HG03159 (cell line): Measurements from ENCODE around the gene DGAT2.
A peak's percentile ranks its signal among the peaks of the same experiment; 100 is the strongest.

Source experiments
- ATAC-seq: cut with Tn5 transposase; IDR thresholded peaks from one replicate; pipeline ENCODE4 v1.9.1; 2021; ENCODE audit warnings: mild to moderate bottlenecking, moderate library complexity; ENCODE audit not compliant: unreplicated experiment

The DGAT2 gene

DNA sequence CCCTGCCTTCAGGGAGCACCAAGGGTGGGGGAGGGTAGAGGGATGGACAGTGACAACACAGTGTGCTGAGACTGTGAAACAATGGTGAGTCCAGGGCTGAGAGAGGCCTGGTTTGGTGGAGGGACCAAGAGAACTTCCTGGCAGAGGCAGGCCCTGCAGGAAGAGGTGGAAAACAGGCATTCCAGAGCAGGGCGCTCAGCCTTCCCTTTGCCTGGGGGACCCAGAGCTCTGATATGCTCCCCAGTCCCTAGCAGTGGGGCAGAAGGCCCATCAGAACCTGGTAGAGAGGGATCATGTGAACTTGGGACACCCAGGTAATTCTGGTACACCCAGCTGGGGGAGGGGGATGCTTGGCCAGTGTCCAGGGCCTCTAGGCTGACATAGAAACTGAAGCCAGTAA is 29.2 kb downstream of the DGAT2 start:
- no peak for ATAC-seq

DNA sequence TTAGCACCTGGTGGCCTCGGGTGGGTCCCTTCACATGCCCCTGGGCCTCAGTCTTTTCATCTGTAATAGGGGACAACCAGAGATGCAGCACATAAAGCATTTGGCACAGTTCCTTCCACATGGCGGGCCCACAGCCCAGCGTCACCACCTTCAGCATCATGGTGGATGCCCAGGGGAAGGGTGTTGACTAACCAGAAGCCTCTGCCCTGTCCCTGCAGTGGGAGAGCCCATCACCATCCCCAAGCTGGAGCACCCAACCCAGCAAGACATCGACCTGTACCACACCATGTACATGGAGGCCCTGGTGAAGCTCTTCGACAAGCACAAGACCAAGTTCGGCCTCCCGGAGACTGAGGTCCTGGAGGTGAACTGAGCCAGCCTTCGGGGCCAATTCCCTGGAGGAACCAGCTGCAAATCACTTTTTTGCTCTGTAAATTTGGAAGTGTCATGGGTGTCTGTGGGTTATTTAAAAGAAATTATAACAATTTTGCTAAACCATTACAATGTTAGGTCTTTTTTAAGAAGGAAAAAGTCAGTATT is 31.6 kb downstream of the DGAT2 start:
- no peak for ATAC-seq

DNA sequence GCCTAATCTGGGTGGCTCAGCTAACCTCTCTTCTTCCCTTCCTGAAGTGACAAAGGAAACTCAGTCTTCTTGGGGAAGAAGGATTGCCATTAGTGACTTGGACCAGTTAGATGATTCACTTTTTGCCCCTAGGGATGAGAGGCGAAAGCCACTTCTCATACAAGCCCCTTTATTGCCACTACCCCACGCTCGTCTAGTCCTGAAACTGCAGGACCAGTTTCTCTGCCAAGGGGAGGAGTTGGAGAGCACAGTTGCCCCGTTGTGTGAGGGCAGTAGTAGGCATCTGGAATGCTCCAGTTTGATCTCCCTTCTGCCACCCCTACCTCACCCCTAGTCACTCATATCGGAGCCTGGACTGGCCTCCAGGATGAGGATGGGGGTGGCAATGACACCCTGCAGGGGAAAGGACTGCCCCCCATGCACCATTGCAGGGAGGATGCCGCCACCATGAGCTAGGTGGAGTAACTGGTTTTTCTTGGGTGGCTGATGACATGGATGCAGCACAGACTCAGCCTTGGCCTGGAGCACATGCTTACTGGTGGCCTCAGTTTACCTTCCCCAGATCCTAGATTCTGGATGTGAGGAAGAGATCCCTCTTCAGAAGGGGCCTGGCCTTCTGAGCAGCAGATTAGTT is 32.3 kb downstream of the DGAT2 start:
- no peak for ATAC-seq

DNA sequence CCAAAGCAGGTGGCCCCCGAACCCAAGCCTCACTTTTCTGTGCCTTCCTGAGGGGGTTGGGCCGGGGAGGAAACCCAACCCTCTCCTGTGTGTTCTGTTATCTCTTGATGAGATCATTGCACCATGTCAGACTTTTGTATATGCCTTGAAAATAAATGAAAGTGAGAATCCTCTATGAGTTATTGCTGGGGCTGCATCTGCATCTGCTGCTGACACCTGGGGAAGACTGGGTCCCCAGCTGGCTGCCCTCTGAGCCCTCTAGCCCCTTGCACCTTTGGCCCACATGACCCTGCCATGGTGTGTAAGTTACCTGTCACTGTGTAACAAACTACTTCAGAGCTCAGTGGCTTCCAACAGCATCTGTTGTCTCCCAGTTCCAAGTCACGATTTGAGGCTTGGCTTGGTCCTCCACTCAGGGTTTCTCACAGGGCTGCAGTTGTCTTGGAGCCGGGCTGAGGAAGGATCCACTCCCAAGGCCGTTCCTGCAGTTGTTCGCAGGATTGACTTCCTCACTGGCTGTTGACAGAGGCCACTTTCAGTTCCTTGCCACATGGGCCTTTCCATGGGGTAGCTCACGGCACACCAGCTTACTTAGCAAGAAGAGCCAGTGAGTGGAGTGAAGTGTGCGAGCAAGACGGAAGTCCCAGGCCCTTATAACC is 32.9 kb downstream of the DGAT2 start:
- ATAC-seq = no peak

DNA sequence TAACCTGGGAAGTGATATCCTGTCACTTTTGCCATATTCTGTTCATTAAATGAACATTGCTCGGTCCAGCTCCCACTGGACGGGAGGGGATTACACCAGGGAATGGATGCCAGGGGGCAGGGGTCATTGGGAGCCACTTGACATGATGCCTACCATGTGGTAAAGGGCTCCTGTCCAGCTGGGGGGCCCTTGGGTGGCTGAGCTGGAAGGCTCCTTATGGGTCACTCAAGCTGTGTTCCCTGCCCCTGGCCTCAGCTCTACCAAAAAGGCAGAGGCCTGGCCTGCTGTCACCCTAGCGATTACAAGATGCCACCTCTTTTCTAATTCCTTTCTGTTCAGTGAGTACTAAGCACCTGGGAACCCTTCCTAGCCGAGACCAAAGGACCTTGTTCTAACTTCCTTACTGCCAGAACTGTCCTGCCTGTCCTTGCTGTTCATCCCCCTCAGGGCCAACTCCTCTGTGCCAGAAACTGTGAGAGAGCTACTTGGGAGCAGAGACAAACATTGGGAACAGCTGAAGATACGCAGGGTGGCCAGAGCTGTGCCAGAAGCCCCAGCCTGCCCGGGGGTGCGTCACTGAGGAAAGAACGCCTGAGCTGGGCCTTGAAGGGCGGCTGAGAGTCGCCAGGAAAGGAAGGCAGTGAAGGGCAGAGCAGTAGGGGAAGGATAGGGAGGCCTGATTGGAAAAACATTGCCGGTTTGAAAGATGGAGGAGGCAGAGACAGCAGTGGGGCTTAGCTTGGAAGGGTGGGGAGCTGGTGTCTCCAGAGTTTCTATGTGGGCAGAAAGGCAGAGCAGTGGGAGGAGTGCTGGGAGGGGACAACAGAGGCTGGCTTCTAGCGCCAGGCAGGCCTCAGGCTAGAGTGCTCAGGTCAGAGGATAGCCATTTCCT is 33.7 kb downstream of the DGAT2 start:
- no peak for ATAC-seq

DNA sequence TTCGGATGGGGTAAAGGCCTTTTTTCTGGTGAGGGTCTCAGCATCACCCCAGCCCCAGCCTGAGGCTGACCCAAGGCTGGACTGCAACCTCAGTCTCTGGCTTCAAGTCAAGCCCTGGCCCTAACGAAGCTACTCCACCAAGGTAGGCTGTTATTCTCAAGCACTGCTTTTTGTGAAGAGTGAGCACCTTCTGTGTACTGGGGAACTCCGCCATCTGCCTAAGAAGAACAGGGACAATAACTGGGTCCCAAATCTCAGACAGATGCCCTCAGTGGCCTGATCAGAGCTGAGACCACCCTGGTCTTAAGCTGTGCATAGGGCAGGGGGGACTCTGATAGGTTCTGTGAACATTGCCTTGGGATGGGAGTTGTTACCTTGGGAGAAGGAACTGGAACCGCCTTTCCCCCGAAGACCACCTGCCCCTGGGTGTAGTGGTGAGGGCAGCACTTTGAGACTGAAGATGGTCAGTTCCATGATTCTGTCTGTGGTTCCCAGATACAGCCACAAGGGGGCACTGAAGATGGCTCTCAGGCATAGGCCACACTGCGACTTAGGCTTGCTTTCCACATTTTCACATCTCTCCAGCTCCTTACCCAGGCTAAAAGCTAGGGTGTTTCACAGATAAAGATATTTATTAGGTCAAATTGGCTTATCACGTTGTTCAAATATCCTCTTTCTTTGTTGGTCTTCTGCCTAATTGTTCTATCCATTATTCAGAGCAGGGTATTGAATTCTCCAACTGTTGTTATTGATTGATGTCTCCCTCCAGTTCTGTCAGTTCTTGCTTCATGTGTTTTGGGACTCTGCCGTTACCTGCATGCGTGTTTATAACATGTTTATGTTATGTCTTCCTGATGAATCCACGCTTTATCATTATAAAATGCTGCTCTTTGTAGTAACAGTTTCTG is 34.6 kb downstream of the DGAT2 start:
- ATAC-seq = peak; percentile 48

DNA sequence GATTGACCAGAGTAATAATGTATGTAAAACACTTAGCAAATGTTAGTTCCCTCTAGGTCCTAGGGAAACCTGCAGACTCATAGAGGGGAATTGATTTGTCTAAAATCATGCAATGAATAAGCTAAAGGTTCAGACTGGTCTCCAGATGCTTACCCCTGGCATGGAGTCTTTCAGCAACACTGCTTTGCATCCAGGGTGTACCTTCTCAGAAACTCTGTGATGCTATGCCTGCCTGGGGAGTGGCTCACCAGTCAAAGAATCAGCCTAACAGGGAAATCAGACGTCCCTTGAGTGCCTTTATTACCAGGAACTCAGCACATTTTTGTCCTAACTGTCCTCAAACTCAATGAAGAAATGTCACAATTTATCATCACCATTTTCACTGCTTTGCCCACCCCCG is 40.5 kb downstream of the DGAT2 start:
- ATAC-seq = no peak

DNA sequence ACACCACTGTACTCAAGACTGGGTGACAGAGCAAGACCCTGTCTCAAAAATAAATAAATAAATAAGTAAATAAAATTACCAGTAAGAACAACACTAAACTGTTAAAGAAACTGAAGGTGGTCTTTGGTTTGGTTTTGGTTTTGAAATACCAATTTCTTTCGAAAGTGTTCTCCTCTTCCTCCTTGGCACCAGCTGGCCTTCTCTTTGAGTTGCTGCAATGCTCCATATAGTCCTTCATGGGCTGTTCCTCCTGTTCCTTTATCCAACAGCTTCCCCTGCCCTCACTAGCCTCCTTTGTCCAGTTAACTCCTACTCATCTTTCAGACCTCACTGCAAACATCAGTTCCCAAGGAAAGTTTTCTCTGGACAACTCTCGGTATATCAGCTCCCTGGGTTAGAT is 41.4 kb downstream of the DGAT2 start:
- no peak for ATAC-seq

DNA sequence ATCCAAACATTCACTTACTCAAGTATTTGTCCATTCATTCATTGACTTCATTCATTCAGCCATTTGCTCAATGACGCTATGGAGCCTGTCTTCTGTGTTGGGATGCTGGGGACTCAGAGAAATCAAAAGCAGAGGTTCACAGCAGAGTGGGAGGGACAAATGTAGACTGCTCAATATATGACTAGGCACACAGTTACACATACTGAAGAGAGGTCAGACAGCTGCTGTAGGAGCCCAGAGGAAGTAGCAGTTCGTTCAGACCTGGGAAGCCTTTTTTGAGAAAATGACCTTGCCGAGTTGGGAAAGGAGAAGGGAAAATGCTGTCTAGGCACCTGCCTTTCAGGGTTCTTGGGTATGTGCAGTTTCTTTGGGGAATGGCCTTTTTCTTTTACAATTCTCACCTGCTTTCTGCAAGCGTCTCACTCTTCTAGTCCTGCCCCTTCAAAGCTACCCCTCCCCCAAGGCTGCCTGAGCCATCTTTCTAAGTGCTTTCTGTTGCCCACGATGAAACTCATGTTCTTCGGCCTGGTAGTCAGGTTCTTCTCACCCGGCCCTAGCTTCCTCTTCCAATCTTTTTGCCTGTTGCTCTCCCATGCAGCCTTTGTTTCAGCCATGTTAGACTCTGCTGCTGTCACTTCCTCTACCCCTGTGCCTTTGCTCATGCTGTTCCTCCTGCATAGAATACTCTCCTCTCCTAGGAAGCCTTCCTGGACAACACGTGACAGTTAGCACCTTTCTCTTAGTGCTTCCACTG is 42.2 kb downstream of the DGAT2 start:
- peak; percentile 13 for ATAC-seq

DNA sequence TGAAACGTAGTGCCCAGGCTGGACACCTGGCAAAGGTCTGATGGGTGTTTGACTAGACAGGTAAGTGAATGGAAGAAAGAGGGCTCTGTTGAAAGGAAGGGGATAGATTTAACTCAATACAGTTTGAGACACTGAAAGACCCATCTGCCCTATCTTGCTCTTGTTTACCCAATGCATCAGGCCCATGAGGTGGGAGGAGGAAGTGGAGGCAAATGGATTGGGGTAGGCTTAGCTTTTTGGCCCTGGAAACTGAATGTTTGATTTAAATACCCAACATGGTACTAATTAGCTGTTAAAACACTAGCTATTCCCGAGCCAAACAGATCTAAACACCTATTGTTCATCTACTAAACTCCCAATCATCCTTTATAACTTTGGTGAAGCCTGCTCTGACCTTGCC is 42.9 kb downstream of the DGAT2 start:
- no peak for ATAC-seq

DNA sequence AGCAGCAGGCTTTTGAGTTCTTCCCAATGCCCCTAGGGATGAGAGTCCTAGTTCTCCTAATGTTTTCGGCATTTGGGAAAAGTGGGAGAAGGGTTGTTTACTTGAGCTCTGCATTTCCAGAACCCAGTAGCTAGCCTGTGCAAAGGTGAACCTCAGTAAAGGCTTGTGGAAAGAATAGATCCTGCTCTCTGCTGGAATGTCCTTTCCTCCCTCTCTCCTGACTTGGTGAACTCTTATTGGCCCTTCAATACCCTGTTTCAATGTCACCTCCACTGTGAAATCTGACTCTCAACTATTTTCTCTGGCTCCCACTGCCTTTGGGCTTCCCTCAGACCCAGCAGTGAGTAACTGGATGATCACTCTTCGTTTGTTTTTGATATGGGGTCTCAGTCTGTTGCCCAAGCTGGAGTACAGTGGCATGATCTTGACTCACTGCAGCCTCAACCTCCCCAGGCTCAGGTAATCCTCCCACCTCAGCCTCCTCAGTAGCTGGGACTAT is 44.0 kb downstream of the DGAT2 start:
- no peak for ATAC-seq

DNA sequence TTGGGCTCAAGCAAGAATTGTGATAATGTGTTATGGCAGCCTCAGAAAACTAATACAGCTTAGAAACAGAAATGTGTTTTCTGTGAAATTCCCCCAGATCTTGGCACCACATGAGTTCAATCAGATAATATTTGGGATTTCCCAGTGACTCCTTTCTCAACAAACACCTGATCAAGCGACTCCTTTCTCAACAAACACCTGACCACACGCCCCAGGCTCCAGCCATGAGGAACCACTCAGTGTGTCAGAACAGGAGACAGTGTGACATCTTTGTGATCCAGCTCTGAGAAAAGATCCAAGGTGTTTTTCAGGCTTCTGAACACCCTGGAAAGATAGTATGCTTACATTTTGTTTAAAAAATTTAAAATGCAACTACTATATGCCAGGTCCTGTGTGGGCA is 44.5 kb downstream of the DGAT2 start:
- ATAC-seq = no peak

DNA sequence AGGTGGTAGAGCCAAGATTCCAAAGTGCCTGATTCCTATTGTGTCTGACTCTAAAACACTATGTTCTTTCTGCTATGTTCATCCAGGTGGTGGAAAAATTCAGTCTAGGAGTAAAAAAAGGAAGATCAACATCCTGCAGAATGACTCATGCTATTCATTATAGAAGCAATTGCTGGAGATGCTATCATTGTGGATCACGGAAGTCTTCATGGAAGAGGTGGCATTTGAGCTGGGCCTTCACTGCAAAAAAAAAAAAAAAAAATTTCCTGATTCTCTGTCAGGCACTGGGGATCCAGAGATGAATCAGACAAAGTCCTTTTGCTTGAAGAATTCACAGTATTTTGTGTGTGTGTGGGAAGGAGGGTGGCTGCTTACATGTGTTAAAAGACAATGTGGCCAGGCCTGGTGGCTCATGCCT is 45.1 kb downstream of the DGAT2 start:
- no peak for ATAC-seq

DNA sequence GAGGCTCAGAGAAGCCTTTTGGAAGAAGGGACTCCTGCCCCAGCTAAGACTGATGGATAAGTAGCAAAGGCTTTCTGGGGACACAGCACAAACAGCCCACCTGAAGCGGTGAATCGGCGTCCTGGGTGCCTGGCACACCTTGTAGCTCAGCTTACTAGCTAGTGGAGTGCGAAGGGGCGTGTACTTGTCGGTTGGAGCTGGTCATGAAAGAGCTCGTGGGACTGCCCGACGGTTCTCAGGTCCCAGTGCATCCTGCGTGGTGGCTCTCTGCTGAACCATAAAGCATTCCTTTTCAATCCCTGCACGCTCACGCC is 45.7 kb downstream of the DGAT2 start:
- peak; percentile 31 for ATAC-seq

DNA sequence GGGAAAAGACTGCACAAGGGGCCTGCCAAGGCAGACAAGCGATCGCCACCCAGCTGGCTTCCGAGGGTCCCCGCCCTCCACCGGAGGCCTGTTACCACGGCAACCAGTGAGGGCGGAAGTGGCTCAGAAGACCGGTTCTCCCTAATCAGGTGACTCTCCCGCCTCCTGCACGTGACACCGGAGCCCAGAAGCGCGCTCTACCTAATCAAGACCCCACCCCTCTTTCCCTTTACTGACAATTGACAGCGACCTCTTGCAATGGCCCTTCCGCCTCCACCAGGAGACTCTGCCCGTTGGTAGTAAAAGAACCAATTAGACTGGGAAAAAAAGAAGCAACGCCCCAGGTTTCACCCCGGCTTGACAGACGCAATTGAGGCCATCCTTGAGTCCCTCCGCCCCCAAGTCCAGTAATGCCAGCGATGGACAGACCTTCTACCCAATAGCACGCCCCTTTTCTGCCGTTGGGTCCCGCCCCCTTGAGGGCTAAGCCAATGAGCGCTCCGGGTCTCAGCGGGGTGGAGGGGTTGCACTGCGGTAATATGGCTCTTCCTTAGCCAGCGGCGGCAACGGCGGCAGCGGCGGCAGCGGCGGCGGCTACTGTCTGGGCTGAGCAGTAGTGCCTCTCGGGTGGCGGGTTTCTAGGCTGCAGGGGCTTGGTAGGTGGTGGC is 46.2 kb downstream of the DGAT2 start, which contains the start of gene UVRAG:
Gene UVRAG, plus strand, starts transcription at position 534 of the 668 bp plus-strand sequence. CDS start 198 bp downstream, outside the sequence.
- ATAC-seq = peak; percentile 79

DNA sequence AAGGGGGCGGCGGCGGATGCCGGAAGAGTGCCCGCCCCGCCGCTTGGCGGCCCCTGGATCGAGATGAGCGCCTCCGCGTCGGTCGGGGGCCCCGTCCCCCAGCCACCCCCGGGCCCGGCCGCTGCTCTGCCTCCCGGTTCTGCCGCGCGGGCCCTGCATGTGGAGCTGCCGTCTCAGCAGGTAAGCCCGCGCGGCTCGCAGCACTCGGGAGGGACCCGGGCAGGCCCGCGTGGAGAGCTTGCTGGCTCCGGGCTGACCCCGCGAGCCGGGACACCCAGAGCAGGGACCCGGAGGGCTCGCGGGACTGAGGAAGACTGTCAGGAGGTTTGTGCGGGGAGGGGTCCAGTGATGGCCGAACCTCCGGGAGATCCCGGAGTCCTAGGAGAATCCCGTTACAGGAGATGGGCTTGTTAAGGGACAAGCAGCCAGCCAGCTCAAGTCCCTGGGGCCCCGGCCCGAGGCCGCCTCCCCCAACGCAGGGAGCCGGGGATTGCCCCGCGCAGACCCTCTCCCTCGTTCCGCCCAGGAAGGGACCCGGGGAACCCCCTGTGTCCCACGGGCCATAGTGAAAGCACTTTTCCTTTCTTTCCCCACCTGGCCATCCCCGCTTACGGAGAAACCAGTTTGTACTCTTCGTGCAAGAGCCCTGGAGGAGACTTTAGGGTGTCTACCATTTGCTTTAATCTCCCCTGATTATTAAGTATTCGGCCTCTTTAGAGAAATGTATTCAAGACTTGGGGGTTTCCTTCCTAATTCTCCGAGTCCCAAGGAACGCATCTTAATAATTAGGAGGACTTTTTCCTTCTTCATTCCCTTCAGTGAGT is 47.0 kb downstream of the DGAT2 start:
- ATAC-seq = peak; percentile 4

DNA sequence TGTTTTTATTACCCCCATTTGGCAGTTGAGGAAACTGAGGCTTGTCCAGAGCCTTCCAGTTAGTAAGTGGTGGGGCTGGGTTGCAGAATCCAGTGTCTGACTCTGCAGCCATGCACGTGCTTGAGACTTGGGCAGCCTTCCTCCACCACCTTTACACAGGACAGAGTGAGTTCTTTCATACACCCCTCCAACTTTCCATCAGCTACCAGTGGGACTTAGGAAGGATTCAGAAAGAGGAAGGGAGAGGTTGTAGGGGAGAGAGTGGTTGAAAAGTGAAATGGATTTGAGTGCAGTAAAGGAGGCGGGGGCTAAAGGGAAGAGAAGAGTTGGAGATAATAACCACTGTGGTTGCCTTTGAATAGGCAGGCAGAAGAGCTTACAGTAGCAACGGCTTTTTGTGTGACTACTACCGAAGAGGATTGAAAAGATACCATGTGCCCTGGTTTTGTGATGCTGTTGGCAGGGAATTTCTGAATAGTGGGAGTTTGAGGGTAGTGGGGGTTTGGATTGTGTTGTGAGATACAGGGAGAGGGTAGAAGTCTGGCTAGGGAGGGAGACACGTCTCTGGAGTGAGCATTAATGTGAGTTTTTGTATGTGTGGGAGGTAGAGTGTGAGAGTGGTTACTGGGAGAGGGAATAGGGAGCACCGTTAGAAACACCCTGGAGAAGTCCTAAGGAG is 48.1 kb downstream of the DGAT2 start:
- ATAC-seq = no peak

DNA sequence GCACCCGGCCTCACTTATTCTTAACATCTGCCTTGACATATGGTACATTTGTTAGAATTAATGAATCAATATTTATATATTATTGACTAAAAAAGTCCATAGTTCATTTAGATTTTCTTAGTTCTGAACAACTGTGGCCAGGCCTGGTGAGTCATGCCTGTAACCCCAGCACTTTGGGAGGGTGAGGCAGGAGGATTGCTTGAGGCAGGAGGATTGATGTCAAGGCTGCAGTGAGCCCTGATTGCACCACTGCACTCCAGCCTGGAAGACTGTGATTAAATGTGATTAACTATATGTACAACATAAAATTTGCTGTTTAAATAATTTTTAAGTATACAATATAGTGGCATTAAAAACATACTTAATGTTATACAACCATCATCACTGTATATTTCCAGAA is 52.1 kb downstream of the DGAT2 start:
- no peak for ATAC-seq
